ENCODE measurements around the gene MRPL52.

The MRPL52 gene

GRCh38 chr14:22808388-22809209 lies 21.1 kb upstream of the MRPL52 start:
- Histone ChIP-seq H3K4me3 (ENCODE audit: low read depth, low read length) (no peak overlapping the region), H3K9me3 (ENCODE audit: control insufficient read depth, insufficient read depth, low read depth, low read length) (no peaks in the 10 kb centered on the region), H3K27ac (ENCODE audit: extremely low read depth, low read depth, low read length) (no peak overlapping the region), H3K4me1 (ENCODE audit: control insufficient read depth, insufficient read depth, low read length) (no peaks in the 10 kb centered on the region), H3K36me3 (ENCODE audit: control insufficient read depth in 2 of 2, insufficient read depth in 1 of 2, low read length in 2 of 2) (no peaks in the 10 kb centered on the region)
- CTCF ChIA-PET: interaction anchor here (0.6 to 2.6 kb wide), 9 partner anchors 11 to 252 kb away, joined by 3 to 8 read pairs (median 5); no protein-coding TSS in a partner anchor
- TF ChIP-seq ZNF16 (tag by site-specific recombination; IDR thresholded peaks at IDR 0.05; ENCODE audit: low read depth) (no peak), ZNF621 (tag by site-specific recombination; IDR thresholded peaks at IDR 0.05) (no peak), ZNF184 (tag by site-specific recombination; IDR thresholded peaks at IDR 0.05) (no peak), ZNF792 (tag by site-specific recombination; IDR thresholded peaks at IDR 0.05) (no peak), ZNF837 (tag by site-specific recombination; IDR thresholded peaks at IDR 0.05) (no peak), ZNF629 (tag by site-specific recombination; IDR thresholded peaks at IDR 0.05) (no peak), ZNF664 (tag by site-specific recombination; IDR thresholded peaks at IDR 0.05) (no peak), ZNF280D (tag by site-specific recombination; IDR thresholded peaks at IDR 0.05) (no peak), KLF16 (tag by site-specific recombination; IDR thresholded peaks at IDR 0.05) (no peak), ZSCAN23 (tag by site-specific recombination; IDR thresholded peaks at IDR 0.05) (no peak), ZNF777 (tag by site-specific recombination; IDR thresholded peaks at IDR 0.05; ENCODE audit: borderline replicate concordance) (no peak), ZNF549 (tag by site-specific recombination; IDR thresholded peaks at IDR 0.05) (no peak)
- TF ChIP-seq, protein P1, sequence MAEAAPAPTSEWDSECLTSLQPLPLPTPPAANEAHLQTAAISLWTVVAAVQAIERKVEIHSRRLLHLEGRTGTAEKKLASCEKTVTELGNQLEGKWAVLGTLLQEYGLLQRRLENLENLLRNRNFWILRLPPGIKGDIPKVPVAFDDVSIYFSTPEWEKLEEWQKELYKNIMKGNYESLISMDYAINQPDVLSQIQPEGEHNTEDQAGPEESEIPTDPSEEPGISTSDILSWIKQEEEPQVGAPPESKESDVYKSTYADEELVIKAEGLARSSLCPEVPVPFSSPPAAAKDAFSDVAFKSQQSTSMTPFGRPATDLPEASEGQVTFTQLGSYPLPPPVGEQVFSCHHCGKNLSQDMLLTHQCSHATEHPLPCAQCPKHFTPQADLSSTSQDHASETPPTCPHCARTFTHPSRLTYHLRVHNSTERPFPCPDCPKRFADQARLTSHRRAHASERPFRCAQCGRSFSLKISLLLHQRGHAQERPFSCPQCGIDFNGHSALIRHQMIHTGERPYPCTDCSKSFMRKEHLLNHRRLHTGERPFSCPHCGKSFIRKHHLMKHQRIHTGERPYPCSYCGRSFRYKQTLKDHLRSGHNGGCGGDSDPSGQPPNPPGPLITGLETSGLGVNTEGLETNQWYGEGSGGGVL (tag by site-specific recombination; IDR thresholded peaks at IDR 0.05): no peak
- TF ChIP-seq, protein P2, sequence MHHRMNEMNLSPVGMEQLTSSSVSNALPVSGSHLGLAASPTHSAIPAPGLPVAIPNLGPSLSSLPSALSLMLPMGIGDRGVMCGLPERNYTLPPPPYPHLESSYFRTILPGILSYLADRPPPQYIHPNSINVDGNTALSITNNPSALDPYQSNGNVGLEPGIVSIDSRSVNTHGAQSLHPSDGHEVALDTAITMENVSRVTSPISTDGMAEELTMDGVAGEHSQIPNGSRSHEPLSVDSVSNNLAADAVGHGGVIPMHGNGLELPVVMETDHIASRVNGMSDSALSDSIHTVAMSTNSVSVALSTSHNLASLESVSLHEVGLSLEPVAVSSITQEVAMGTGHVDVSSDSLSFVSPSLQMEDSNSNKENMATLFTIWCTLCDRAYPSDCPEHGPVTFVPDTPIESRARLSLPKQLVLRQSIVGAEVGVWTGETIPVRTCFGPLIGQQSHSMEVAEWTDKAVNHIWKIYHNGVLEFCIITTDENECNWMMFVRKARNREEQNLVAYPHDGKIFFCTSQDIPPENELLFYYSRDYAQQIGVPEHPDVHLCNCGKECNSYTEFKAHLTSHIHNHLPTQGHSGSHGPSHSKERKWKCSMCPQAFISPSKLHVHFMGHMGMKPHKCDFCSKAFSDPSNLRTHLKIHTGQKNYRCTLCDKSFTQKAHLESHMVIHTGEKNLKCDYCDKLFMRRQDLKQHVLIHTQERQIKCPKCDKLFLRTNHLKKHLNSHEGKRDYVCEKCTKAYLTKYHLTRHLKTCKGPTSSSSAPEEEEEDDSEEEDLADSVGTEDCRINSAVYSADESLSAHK (tag by site-specific recombination; IDR thresholded peaks at IDR 0.05): no peak
- TF ChIP-seq, protein P3, sequence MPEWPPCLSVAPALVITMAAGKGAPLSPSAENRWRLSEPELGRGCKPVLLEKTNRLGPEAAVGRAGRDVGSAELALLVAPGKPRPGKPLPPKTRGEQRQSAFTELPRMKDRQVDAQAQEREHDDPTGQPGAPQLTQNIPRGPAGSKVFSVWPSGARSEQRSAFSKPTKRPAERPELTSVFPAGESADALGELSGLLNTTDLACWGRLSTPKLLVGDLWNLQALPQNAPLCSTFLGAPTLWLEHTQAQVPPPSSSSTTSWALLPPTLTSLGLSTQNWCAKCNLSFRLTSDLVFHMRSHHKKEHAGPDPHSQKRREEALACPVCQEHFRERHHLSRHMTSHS (tag by site-specific recombination; IDR thresholded peaks at IDR 0.05): no peak
- POLR2A ChIA-PET: interaction anchor here (0.6 kb wide), 1 partner anchor 14 kb away, joined by 3 read pairs; no protein-coding TSS in a partner anchor

DNA sequence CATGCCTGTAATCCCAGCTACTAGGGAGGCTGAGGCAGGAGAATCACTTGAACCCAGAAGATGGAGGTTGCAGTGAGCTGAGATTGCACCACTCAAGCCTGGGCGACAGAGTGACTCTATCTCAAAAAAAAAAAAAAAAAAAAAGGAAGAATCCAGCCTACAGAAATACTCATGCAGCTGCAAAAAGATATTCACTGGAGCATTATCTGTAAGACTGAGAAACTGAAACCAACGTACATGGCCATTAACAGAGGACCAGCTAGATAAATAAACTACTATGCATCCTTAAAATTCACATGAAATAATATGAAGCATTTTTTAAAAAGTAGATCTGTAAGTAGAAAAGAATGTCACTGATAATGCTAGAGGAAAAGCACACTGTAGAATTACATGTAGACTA lies 18.0 kb upstream of the MRPL52 start:
- Histone ChIP-seq H3K27ac (ENCODE audit: extremely low read depth, low read depth, low read length) (no peak overlapping the region), H3K4me1 (ENCODE audit: control insufficient read depth, insufficient read depth, low read length) (no peaks in the 10 kb centered on the region), H3K9me3 (ENCODE audit: control insufficient read depth, insufficient read depth, low read depth, low read length) (no peaks in the 10 kb centered on the region), H3K36me3 (ENCODE audit: control insufficient read depth in 2 of 2, insufficient read depth in 1 of 2, low read length in 2 of 2) (no peaks in the 10 kb centered on the region), H3K4me3 (ENCODE audit: low read depth, low read length) (no peak overlapping the region)
- ChIA-PET CTCF (interaction anchor here (0.7 to 1.6 kb wide), 6 partner anchors 7 to 255 kb away, joined by 3 to 9 read pairs (median 4); no protein-coding TSS in a partner anchor), POLR2A (no interaction called here)
- TF ChIP-seq ZNF555 (tag by site-specific recombination; conservative IDR thresholded peaks at IDR 0.05): no peak
- no peak for TF ChIP-seq REST (tag by site-specific recombination; IDR thresholded peaks at IDR 0.05)
- no peak for TF ChIP-seq ZNF626 (tag by site-specific recombination; IDR thresholded peaks at IDR 0.05)
- no peak for TF ChIP-seq ZNF16 (tag by site-specific recombination; IDR thresholded peaks at IDR 0.05; ENCODE audit: low read depth)
- TF ChIP-seq ZNF549 (tag by site-specific recombination; IDR thresholded peaks at IDR 0.05): no peak
- TF ChIP-seq ZNF585B (tag by site-specific recombination; IDR thresholded peaks at IDR 0.05): no peak
- no peak for TF ChIP-seq OSR2 (tag by site-specific recombination; IDR thresholded peaks at IDR 0.05)
- no peak for TF ChIP-seq ZNF155 (tag by site-specific recombination; IDR thresholded peaks at IDR 0.05)
- no peak for TF ChIP-seq ZNF394 (tag by site-specific recombination; IDR thresholded peaks at IDR 0.05; ENCODE audit: borderline replicate concordance)
